ENCODE data around the gene MYH11.

MYH11 gene

DNA sequence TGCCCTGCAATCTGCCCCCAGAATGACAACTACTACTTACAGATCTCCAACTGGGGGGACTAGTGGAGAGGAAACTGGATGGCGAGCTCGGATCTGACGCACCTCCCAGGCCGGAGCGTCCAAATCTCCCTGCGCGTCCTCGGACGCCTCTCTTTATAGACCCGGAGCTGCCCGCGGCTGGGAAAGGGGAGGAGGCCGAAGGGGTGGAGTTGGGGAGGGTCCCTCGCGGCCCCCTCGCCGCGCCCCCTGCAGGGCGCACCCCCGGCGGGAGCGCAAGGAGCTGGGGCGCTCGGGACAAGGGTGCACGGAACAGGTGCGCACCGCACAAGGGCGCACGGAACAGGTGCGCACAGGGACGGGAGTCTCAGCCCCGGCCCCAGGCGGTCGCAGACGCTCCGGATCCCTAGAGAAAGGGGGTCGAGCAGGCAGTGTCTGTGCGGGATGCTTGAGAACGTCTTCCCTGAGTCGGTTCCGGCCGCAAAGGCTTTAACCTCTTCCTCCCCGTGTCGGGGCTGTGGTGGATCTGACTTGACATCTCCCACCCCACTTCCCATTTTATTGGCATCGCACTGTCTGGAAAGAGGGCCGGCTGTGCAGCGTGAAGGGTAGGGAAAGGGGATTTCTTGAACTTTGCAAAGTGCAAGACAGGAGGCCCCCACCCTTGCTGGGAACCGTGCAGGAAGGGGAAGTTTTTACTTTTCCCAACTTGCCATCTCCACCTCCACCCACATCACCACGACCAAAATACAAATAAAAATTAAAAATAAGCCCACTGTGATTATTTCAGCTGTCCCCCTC is at the start of gene MYH11:
Gene MYH11, minus strand, starts transcription at position 128 of the 798 bp plus-strand sequence. CDS start 18,776 bp downstream, outside the sequence.
- no peak for DNase-seq (ENCODE audit: low read depth)

GRCh38 chr16:15906439-15906838 is 49.6 kb upstream of the MYH11 start:
- TF ChIP-seq CTCF (conservative IDR thresholded peaks at IDR 0.05; ENCODE audit: low read length), result no peak
- H3K4me3 ChIP-seq (ENCODE audit: low read length), result no peak overlapping the region
- no peak for DNase-seq (ENCODE audit: low read depth)

More for the DNA sequence above, at the start of gene MYH11:
- TF ChIP-seq CTCF (conservative IDR thresholded peaks at IDR 0.05; ENCODE audit: low read length), result no peak
- peak within 1 kb of the TSS; percentile 60 for H3K4me3 ChIP-seq (ENCODE audit: low read length)

GRCh38 chr16:15903960-15904359 is 47.1 kb upstream of the MYH11 start:
- TF ChIP-seq CTCF (conservative IDR thresholded peaks at IDR 0.05; ENCODE audit: low read length), result no peak
- no peak for DNase-seq (ENCODE audit: low read depth)
- no peak overlapping the region for H3K4me3 ChIP-seq (ENCODE audit: low read length)

DNA sequence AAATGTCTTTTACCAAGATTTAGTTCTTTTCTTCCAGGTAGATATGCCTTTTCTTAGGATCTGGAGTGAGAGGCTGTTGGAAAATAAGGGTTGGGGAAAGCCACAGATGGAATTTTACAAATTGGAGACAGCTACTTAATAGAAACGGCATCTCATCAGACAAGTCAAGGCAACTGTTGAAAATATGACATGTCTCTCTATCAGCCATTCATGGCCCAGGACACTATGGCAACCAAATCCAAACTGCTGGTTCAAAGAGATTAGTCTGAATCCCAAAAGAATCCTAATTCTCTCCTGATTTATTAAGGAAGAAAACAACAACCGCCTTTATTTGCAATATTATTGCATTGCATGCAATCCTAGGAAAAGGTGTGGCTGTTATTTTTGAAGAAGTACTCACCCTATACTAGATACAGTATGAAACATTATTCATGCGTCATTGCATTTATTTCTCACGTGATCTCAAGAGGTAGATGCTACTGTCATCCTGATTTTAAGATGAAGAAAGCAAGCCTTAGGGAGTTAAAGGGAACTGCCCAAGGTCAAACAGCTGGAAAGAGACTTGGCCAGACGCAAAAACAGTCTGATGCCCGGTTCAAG is 44.2 kb upstream of the MYH11 start:
- no peak for DNase-seq (ENCODE audit: low read depth)
- TF ChIP-seq CTCF (conservative IDR thresholded peaks at IDR 0.05; ENCODE audit: low read length), result no peak
- H3K4me3 ChIP-seq (ENCODE audit: low read length), result no peak overlapping the region

DNA sequence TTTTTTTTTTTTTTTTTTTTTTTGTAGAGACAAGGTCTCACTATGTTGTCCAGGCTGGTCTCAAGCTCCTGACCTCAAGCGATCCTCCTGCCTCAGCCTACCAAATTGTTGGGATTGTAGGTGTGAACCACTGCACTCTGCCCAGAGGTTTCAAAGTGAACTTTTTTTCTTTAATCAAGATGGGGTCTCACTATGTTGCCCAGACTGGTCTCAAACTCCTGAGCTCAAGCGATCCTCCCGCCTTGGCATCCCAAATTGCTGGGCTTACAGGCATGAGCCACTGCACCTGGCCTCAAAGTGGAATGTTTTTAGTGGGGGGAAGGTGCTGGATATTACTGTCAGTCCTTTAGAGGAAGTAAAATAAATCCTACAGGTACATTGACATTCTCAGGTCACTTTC is 43.5 kb upstream of the MYH11 start:
- H3K4me3 ChIP-seq (ENCODE audit: low read length), result no peak overlapping the region

DNA sequence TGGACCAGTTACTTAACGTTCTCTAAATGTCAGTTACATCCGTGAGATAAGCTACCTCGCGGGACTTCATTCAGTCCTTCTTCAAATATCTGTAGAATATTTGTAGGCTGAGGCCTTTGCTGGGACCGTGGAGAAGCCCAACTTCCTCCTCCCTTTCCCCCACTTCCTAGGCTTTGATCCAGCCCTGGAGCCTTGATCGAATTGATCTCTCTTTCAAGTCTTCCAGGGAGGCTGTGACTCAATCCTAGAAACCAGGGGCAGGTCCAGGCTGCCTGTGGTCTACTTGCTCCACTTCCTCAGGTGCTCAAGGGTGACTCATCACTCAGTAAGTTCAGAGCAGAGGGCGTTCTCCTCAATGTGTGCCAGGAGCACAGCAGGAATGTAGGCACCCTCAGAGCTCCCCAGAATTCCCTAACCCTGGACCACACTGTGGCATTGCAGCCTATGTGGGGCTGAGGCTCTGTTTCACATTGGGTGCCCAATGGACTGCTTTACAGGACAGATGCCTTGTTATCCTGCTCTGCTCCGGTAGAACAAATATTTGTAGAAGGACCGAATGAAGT is 42.8 kb upstream of the MYH11 start:
- DNase-seq (ENCODE audit: low read depth), result peak; percentile 84
- H3K4me3 ChIP-seq (ENCODE audit: low read length), result no peak overlapping the region

More for the DNA sequence above, 43.5 kb upstream of the MYH11 start:
- DNase-seq (ENCODE audit: low read depth), result no peak
- TF ChIP-seq CTCF (conservative IDR thresholded peaks at IDR 0.05; ENCODE audit: low read length), result no peak

More for the DNA sequence above, 42.8 kb upstream of the MYH11 start:
- TF ChIP-seq CTCF (conservative IDR thresholded peaks at IDR 0.05; ENCODE audit: low read length), result no peak

Measured in AG10803 (cell line).